SK-N-MC (cell line): ENCODE measurements around the gene GABRG3.

Experiments
- DNase-seq: peaks from one replicate; pipeline ENCODE4 v3.0.0-alpha.2; 2011; ENCODE audit warnings: low read depth, low spot score
- H3K27ac ChIP-seq: fragments of 200-600 bp; sonication (generic); 2 replicates; pipeline ENCODE4 v1.5.1; 2016; ENCODE audit warnings: mixed run types
- H3K36me3 ChIP-seq: fragments of 200-600 bp; sonication (generic); 2 replicates; pipeline ENCODE4 v1.6.1; 2017; ENCODE audit warnings: antibody characterized with exemption, low read length, mixed read lengths; ENCODE audit not compliant: insufficient read depth
- H3K4me3 ChIP-seq: fragments of 200-600 bp; sonication (generic); 2 replicates; pipeline ENCODE4 v1.5.1; 2016
- H3K9ac ChIP-seq: fragments of 200-600 bp; sonication (generic); 2 replicates; pipeline ENCODE4 v1.8.0; 2017; ENCODE audit warnings: mixed run types, mixed read lengths; ENCODE audit not compliant: insufficient read length
- H3K9me3 ChIP-seq: fragments of 200-600 bp; sonication (generic); 2 replicates; pipeline ENCODE4 v1.6.1; 2017; ENCODE audit warnings: low read depth, mild to moderate bottlenecking, antibody characterized with exemption, low read length, moderate library complexity, mixed read lengths
- EZH2 ChIP-seq: fragments of 200-600 bp; sonication (generic); IDR thresholded peaks from one replicate; pipeline ENCODE4 v1.6.1; 2017; ENCODE audit warnings: antibody characterized with exemption
- FOXP2 ChIP-seq: optimal IDR thresholded peaks from 2 replicates; pipeline ENCODE3; 2011; ENCODE audit warnings: mild to moderate bottlenecking, moderate library complexity; ENCODE audit not compliant: insufficient read depth; ENCODE audit errors: extremely low read length, control extremely low read depth
- POLR2AphosphoS5 ChIP-seq: IDR thresholded peaks from 2 replicates; pipeline ENCODE4 v1.6.1; 2012; ENCODE audit warnings: mild to moderate bottlenecking, low read depth, low read length, borderline replicate concordance

The GABRG3 gene

DNA sequence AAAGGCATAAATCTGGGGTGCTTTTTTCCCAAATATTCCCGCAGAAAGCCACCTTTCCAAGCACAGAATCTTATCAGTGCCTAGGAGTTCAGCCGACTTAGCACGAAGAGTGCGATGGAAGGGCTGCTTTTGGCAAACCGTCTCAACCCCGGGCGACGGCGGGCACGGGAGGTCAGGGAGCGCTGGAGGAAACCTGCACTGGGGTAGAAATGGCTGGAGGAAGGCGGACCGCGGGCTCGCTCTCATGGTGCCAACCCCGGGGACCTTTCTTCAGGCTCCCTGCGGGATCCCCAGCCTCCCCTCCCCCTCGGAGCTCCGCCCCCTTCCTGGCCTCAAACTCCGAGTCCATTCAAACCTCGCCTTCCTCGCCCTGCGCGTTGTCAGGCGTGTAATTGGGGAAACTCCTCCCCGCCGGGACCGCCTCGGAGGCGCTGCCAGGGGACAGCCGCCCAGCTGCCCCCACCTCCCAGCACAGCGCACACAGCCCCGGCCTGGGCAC lies at the start of gene GABRG3:
TSS of gene GABRG3 (plus strand) at position 470 of the 499 bp plus-strand sequence.
- Histone ChIP-seq H3K27ac (no peak within 1 kb of the TSS), H3K4me3 (no peak within 1 kb of the TSS), H3K36me3 (no peaks in the 10 kb centered on the region), H3K9me3 (no peaks in the 10 kb centered on the region), H3K9ac (no peak within 1 kb of the TSS)
- DNase-seq: no peak
- no peak for TF ChIP-seq FOXP2

GRCh38 chr15:26921433-26921832 lies 49.5 kb upstream of the GABRG3 start:
- H3K36me3 ChIP-seq: no peaks in the 10 kb centered on the region
- TF ChIP-seq FOXP2 (no peak), POLR2AphosphoS5 (no peak), EZH2 (no peak)
- H3K4me3 ChIP-seq: no peak overlapping the region
- H3K27ac ChIP-seq: no peak overlapping the region
- H3K9me3 ChIP-seq: peaks cover 2% of the 10 kb centered on the region; the same call in 1 of the 2 replicates
- no peak for DNase-seq
- no peak overlapping the region for H3K9ac ChIP-seq

- TF ChIP-seq FOXP2 (no peak), EZH2 (no peak)
- H3K27ac ChIP-seq: no peak overlapping the region
These were observed 44.9 kb upstream of the GABRG3 start for GRCh38 chr15:26926081-26926480.

DNA sequence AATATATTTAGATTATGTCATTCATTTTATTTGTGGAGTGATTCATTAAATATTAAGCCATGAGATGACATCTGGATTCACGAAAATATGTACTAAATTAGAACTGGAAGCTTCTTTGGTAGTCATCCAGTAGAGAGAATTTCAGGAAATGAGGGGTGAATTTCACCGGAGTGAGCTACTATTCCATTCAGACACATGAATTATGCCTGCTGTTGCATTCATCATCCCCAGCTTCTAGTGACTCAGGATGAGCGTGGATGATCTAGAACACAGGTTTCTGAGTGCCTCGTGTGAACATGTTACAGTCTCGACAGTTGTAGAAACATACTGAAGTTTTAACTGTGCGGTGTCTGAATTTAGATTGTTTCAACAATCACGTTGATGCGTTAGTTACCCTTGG lies 42.9 kb upstream of the GABRG3 start:
- Histone ChIP-seq H3K9me3 (no peaks in the 10 kb centered on the region), H3K27ac (no peak overlapping the region), H3K9ac (no peak overlapping the region), H3K4me3 (no peak overlapping the region), H3K36me3 (no peaks in the 10 kb centered on the region)
- DNase-seq: no peak
- no peak for TF ChIP-seq EZH2
- no peak for TF ChIP-seq FOXP2
- no peak for TF ChIP-seq POLR2AphosphoS5

More at GRCh38 chr15:26926081-26926480, 44.9 kb upstream of the GABRG3 start:
- no peak for DNase-seq
- Histone ChIP-seq H3K9me3 (no peaks in the 10 kb centered on the region), H3K36me3 (no peaks in the 10 kb centered on the region), H3K9ac (no peak overlapping the region), H3K4me3 (no peak overlapping the region)

DNA sequence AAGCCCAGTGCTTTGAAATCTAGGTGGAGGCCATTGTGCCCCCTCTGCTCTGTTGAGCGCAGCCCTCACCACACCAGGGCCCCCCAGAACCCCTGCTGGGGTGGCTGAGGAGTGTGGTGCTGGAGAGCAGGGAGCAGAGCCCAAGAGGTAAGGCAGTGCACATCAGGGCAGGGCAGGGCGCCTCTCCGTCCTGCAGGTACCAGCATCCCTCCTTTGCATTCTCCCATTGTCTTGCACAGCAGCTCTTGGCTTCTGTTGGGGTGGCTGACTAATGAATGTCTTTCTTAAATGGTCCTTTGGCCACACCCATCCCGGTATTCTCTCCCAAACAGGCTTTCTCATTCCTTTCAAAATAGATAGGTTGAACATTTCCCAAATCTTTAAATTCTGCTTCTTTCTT lies 41.4 kb upstream of the GABRG3 start:
- no peak overlapping the region for H3K4me3 ChIP-seq
- no peaks in the 10 kb centered on the region for H3K36me3 ChIP-seq
- DNase-seq: no peak
- no peak overlapping the region for H3K27ac ChIP-seq
- H3K9me3 ChIP-seq: no peaks in the 10 kb centered on the region
- TF ChIP-seq EZH2: no peak
- TF ChIP-seq POLR2AphosphoS5: no peak
- TF ChIP-seq FOXP2: no peak
- H3K9ac ChIP-seq: no peak overlapping the region

GRCh38 chr15:26934848-26935247 lies 36.1 kb upstream of the GABRG3 start:
- Histone ChIP-seq H3K4me3 (no peak overlapping the region), H3K9me3 (no peaks in the 10 kb centered on the region), H3K9ac (no peak overlapping the region), H3K36me3 (no peaks in the 10 kb centered on the region), H3K27ac (no peak overlapping the region)
- DNase-seq: no peak
- TF ChIP-seq POLR2AphosphoS5 (no peak), EZH2 (no peak), FOXP2 (no peak)

- no peaks in the 10 kb centered on the region for H3K36me3 ChIP-seq
- no peak for DNase-seq
- TF ChIP-seq POLR2AphosphoS5: no peak
- TF ChIP-seq EZH2: no peak
- TF ChIP-seq FOXP2: no peak
- H3K4me3 ChIP-seq: no peak overlapping the region
- H3K27ac ChIP-seq: no peak overlapping the region
- H3K9ac ChIP-seq: no peak overlapping the region
- H3K9me3 ChIP-seq: no peaks in the 10 kb centered on the region
These were observed 35.7 kb upstream of the GABRG3 start for GRCh38 chr15:26935322-26935721.

- no peak for DNase-seq
- Histone ChIP-seq H3K9ac (no peak overlapping the region), H3K9me3 (no peaks in the 10 kb centered on the region), H3K4me3 (no peak overlapping the region), H3K36me3 (no peaks in the 10 kb centered on the region), H3K27ac (no peak overlapping the region)
- TF ChIP-seq FOXP2 (no peak), EZH2 (no peak), POLR2AphosphoS5 (no peak)
These were observed 34.5 kb upstream of the GABRG3 start for GRCh38 chr15:26936502-26936901.

- Histone ChIP-seq H3K27ac (no peak overlapping the region), H3K9me3 (no peaks in the 10 kb centered on the region), H3K36me3 (no peaks in the 10 kb centered on the region), H3K4me3 (no peak overlapping the region), H3K9ac (no peak overlapping the region)
- DNase-seq: no peak
- no peak for TF ChIP-seq EZH2
- TF ChIP-seq FOXP2: no peak
- TF ChIP-seq POLR2AphosphoS5: no peak
These were observed 33.8 kb upstream of the GABRG3 start for GRCh38 chr15:26937134-26937533.

DNA sequence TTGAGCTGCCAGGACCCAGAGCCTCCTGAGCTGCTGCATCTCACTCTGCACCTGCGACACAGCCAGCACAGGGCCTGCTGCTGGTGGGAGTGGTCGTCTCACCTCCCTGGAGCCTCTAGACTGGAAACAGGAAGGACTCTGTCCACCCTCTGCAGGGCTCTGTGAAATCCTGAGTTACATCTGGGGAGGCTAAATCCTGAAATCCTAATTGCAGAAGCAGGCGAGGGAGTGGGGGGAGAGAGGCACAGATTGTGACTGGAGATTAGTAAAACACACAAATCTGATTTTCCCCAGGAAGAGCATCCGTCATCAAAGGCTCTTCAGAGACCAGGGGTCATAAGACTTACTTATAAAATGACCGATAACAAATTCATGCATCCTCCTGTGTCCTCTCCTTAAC lies 31.6 kb upstream of the GABRG3 start:
- TF ChIP-seq EZH2: no peak
- TF ChIP-seq POLR2AphosphoS5: no peak
- TF ChIP-seq FOXP2: no peak
- H3K4me3 ChIP-seq: no peak overlapping the region
- no peak for DNase-seq

More for the DNA sequence above, 31.6 kb upstream of the GABRG3 start:
- no peak overlapping the region for H3K9ac ChIP-seq
- no peaks in the 10 kb centered on the region for H3K36me3 ChIP-seq
- H3K27ac ChIP-seq: no peak overlapping the region
- H3K9me3 ChIP-seq: no peaks in the 10 kb centered on the region
